Right renal pelvis (tissue), 4 donors: ENCODE data around the gene LRPAP1. TPM values are rescaled to one million over a fixed set of nuclear protein-coding genes. Genes with fewer than 3 reads are reported as not detected.

ENCODE experiments used
- DNase-seq, 4 donors: peaks; one replicate each; pipeline ENCODE4 v3.0.0-alpha.2; 2013; ENCODE audit warnings: low read depth in 4 of 4, low spot score in 3 of 4, missing footprints in 1 of 4
- polyA plus RNA-seq, 4 donors: library from polyadenylated mRNA; unstranded; fragments of 120-200 nt; gene quantifications; one replicate each; pipeline ENCODE4 v1.2.1, GENCODE V29; 2013; ENCODE audit not compliant: insufficient read length in 4 of 4

The LRPAP1 gene
- polyA plus RNA-seq, 4 donors, result 193 to 241 (median 210) TPM

DNA sequence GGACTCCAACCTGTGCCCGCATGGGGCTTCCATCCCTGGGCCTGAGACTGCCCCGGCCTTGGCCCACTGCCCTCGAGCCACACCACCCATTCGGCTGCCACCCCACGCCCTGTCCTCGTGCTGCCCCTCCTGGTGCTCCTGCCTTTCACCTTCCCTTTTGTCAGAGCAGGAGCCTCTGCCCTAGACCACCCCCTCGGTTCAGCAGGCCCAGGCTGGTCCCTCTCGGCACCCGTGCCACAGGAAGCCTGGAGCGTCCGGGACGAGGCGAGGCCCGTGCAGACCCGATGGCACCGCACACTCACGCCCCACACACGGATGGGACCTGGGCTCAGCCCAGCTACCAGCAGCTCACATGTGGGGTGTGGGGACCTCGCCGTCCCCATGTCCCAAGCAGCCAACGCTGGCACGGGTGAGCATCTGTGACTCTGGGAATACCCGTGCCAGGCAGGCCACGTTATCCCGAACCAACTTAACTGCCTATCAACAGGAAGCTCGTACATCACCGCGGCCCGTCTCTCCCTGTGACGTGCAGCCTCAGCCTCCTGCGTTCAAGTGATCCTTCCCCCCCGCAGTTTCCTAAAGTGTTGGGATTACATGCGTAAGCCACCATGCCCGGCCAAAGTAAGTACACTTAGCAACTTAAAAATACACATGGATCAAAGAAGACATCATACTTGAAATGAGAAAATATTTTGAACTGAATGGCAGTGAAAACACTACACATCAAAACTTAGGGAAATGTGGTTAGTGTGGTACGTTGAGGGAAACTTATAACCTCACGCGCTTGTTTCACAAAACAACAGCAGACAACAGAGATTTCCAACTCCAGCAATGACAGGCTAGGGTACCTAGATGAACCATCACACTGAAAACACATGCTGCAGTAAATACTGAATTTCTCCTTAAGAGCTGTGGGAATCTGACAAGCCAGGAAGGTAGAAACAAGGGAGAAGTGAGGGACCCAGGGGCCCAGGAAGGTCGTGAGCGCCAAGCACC is 29.0 kb downstream of the LRPAP1 start:
- DNase-seq, result no peak

- DNase-seq, result no peak
Observed at GRCh38 chr4:3501825-3502425, 30.3 kb downstream of the LRPAP1 start.

DNA sequence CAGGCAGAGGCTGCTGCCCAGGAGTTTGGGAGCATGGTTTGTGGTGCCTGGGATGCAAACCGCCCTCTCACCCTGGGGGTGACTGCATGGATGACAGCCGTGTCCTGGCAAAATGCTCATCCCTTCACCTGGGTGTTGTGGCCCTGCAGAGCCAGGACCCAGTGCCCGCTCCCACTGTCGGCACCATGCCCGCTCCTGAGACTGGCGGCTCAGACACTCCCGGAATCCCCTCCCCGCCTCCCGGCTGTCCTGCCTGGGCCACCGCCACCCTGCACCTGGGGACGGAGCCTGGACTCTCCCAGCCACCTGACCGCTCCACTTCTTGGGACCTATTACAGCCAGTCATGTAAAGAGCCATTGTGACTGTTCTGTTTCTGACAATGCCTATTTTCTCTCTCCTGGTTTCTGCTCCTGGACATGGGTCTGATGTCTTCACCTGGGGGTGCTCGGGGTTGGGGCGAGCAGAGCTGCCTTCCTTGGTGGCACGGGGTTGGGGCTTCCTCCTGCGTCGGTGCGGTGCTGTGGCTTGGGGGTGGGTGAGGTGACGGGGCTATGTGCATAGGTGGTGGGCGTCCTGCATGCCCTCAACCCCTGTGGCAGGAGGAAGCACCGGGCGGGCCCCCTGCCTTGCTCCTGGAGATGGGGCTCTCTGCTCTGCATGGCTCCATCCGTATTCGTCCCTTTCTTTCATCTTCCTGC is 30.9 kb downstream of the LRPAP1 start:
- DNase-seq, result no peak

DNA sequence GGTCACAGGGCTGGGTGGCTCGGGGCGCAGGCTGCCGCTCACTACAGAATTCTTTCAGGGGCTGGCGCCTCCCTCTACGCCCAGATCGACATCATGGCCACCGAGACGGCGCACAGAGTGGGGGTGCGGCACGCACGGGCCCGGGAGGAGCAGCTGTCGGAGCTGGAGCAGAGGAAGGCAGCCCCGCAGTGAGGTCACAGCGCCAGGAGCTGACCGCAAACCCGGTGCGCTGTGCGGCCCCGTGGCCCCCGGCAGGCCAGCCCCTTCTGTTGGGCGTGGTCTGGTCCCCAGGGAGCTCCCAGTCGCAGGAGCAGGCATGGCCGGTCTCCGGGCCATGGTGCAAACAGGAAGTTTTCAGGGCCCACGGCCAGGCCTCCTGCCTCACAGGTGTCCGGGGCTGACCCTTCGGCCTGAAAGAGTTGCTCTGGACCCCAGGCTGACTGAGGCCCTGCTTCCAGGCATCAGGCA is 31.6 kb downstream of the LRPAP1 start:
- DNase-seq, result no peak

GRCh38 chr4:3500111-3500510 is 32.1 kb downstream of the LRPAP1 start:
- no peak for DNase-seq

GRCh38 chr4:3499710-3500109 is 32.5 kb downstream of the LRPAP1 start:
- DNase-seq, result no peak

GRCh38 chr4:3498901-3499510 is 33.2 kb downstream of the LRPAP1 start:
- no peak for DNase-seq

- no peak for DNase-seq
Observed at GRCh38 chr4:3498407-3498806, 33.8 kb downstream of the LRPAP1 start.

DNA sequence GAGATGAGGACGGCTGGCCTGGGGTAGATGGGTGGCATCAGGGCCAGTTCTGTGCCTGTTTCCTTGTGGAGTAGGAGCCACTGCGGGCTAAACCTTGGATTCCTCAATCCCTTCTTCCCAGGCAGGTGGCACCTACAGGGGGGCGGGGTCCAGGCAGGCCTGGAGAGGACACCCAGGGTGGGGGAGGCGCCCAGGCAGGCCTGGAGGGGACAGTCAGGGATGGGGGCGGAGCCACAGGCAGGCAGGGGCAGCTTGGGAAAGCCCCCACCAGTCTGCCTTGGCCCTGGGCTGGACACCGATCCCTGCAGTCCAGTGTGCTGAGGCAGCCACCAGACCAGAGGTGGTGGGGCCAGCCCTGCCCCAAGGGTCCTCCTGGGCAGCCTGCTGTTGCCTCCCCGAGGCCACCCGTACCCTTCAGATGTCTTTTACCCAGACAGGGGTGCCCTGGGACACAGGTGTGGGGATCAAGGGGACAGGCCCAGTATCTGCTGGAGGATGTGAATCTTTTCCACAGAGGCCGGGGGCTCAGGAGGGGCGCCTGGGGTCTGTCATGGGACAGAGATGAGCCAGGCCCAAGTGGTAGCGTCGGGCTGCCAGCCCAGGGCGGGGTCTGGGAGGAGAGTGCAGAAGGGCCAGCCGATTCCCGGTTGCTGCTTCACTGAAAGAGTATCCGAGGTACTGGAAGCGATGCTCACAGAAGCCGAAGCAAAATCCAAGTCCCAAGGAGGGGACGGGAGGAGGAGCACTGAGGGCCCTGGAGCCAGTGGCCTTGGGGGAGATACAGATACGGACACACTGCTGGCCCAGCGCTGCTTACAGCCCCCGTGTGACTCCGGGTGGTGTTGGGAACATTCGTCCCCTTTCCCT is 34.5 kb downstream of the LRPAP1 start:
- no peak for DNase-seq

- no peak for DNase-seq
Observed at GRCh38 chr4:3497095-3497494, 35.1 kb downstream of the LRPAP1 start.

DNA sequence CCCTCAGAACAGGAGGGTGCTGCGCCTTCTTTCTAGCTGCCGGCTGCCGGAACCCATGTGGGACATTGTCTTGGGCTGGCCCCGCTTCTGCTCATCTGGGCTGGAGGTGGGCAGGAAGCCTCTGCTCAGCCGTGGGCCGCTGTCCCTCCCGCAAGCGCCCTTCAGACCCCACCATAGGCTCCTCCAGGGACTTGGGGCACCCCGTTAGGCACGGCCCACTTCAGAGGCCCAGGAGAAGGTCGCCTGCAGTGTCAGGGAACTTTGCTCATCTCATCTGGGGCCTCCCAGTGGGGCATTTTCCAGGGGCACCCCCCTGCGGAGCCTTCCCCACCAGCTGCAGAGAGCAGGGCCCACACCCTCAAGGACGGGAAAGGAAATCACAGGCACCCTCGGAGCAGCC is 36.2 kb downstream of the LRPAP1 start:
- DNase-seq, result no peak

DNA sequence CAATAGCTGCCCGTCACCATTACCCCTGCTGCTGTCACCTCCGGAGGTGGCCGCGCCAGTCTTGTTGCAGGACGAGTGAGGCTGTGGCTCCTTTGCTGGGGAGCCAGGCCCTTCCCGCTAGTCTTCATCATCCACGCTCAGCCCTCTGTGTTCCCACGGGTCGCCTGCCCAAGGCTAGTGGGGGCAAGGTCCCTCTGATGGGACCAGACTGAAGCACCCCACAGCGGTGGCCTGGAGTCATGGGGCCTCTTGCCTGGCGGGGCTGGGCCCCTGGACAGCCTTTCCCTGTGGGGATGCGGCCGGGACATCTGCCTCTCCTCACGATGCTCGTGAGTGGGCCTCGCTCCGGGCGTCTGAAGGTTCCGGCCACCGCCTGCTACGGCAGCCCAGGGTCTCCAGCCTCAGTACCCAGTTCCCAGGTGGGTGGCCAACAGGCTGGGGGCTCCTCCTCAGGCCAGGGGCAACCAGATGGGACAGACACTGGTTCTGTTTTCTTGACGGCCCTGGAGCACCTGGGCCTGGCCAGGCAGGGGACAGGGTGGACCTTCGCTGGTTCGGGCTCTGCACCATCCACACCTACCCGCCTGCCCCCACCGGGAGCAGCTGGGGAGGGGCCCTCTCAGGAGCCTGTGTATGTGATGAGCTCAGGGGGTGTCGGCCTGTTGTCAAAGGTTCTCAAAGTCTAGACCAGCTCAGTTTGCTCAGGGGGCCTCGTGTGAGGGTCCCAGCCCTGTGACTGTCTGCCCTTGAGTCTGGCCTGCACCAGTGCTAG is 36.8 kb downstream of the LRPAP1 start:
- no peak for DNase-seq

GRCh38 chr4:3494462-3494871 is 37.8 kb downstream of the LRPAP1 start:
- DNase-seq, result no peak

GRCh38 chr4:3493720-3494461 is 38.3 kb downstream of the LRPAP1 start:
- DNase-seq, result no peak

GRCh38 chr4:3492741-3493719 is 39.2 kb downstream of the LRPAP1 start:
- DNase-seq, result no peak

DNA sequence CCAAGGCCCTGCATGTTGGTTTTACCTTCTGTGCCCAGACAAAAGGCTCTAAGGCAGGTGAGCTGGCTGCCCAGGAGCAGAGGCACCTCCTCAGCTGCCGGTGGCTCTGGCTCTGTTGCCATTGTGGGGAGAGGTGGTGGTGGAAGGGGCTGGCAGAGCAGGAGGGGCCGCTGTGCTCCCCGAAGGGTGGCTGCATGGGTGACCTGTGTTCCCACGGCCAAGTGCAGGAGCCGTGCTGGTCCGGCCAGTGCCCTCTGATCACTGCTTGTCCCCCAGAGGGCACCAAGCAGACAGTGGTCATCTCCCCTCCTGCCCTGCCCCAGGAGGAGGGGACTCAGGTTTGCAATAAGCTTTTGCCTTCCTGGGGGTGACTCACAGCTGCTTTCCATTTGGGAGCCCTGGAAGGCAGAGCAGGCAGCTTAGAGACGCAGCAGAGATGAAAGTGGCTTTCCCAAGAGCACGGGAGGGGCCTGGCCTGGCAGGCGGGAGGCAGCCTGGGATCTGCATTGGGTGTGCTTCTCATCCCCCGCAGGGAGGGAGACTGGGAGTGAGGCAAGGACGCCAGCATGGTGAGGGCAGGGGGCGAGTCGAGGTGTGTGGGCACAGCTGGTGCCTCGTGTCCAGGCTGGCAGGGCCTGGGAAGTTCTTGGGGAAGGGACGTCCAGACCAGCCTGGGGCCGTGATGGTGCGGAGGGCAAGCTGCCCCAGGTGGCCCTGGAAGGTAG is 40.4 kb downstream of the LRPAP1 start:
- no peak for DNase-seq
